K562 (cell line): Measurements from ENCODE around the gene TTC38. TPM values are rescaled to one million over a fixed set of nuclear protein-coding genes. Genes with fewer than 3 reads are reported as not detected.

ENCODE experiments used
- ATAC-seq: fragments of 200-7000 bp; cut with Tn5 transposase; 3 replicates; pipeline ENCODE4 v1.9.1; 2020; ENCODE audit warnings: moderate library complexity
- BruUV-seq: library from RNA; stranded (reverse); fragments of 400-500 nt; replicated peaks from 2 replicates; lab custom pipeline; 2021; lab: Mats Ljungman, UMichigan
- CTCF ChIA-PET: fragments of 300-600 bp; formaldehyde crosslinking; extraction: SDS; loops from one replicate; lab custom pipeline; 2021; ENCODE audit warnings: low intra/inter-chr PET ratio; lab: Yijun Ruan, JAX
- POLR2A ChIA-PET: fragments of 300-600, 350-650 bp; sonication (Branson Sonifier 250); formaldehyde crosslinking; extraction: SDS; loops from one replicate; lab custom pipeline; 2021; ENCODE audit warnings: antibody characterized with exemption, inconsistent platforms; lab: Yijun Ruan, JAX
- DNase-seq, 4 experiments: peaks; one replicate each; pipeline versions ENCODE4 v3.0.0 to v3.0.0-alpha.2; 2011 to 2018; ENCODE audit warnings: low spot score in 3 of 4, mixed read lengths in 3 of 4; ENCODE audit errors: extremely low read depth in 1 of 4
- FAIRE-seq: peaks from 2 replicates; lab custom pipeline; 2011; peaks lifted over from hg19 to GRCh38; lab: Jason Lieb, UNC
- H2AFZ ChIP-seq: 2 replicates; pipeline ENCODE4 v1.6.0; 2011; ENCODE audit warnings: low read depth, low read length, control low read depth, inconsistent platforms
- H3K27ac ChIP-seq: fragments of 200-600 bp; 3 replicates; pipeline ENCODE4 v1.8.0; 2011; ENCODE audit warnings: low read depth, mild to moderate bottlenecking, control low read depth, inconsistent platforms, low read length, moderate library complexity, mixed read lengths; ENCODE audit errors: extremely low read depth
- H3K27me3 ChIP-seq, 2 experiments: fragments of 300-600 bp in 1 of 2; 2 replicates in 1 of 2; 3 replicates in 1 of 2; pipeline versions ENCODE4 v1.6.0 to v1.8.0; 2011; ENCODE audit warnings: inconsistent platforms in 2 of 2, low read length in 2 of 2, mild to moderate bottlenecking in 1 of 2, mixed read lengths in 1 of 2, moderate library complexity in 1 of 2; ENCODE audit not compliant: control insufficient read depth in 2 of 2, insufficient read depth in 2 of 2
- H3K36me3 ChIP-seq: fragments of 300-600 bp; 3 replicates; pipeline ENCODE4 v1.8.0; 2011; ENCODE audit warnings: mild to moderate bottlenecking, low read length, inconsistent platforms; ENCODE audit not compliant: control insufficient read depth, insufficient read depth
- H3K4me1 ChIP-seq, 2 experiments: fragments of 200-600 bp in 1 of 2; replicated peaks in 1 of 2; 2 replicates in 1 of 2; 3 replicates in 1 of 2; pipeline versions ENCODE4 v1.5.1 to v1.8.0; 2011; ENCODE audit warnings: inconsistent platforms in 2 of 2, low read length in 2 of 2, mild to moderate bottlenecking in 1 of 2, mixed read lengths in 1 of 2, moderate library complexity in 1 of 2; ENCODE audit not compliant: control insufficient read depth in 2 of 2, insufficient read depth in 2 of 2
- H3K4me2 ChIP-seq: 2 replicates; pipeline ENCODE4 v1.6.1; 2011; ENCODE audit warnings: low read length, control low read depth, inconsistent platforms, mixed read lengths; ENCODE audit not compliant: insufficient read depth
- H3K4me3 ChIP-seq: fragments of 200-600 bp; sonication (generic), shearing (Covaris generic); 2 replicates; pipeline ENCODE4 v1.5.1; 2016; ENCODE audit warnings: control low read depth, inconsistent platforms
- H3K79me2 ChIP-seq: fragments of 200-600 bp; 3 replicates; pipeline ENCODE4 v1.8.0; 2011; ENCODE audit warnings: low read length, inconsistent platforms; ENCODE audit not compliant: control insufficient read depth, insufficient read depth
- H3K9ac ChIP-seq, 2 experiments: 2 replicates each; pipeline versions ENCODE4 v1.6.0 to v1.6.1; 2011; ENCODE audit warnings: low read depth in 2 of 2, low read length in 2 of 2, control low read depth in 1 of 2, inconsistent platforms in 1 of 2, mild to moderate bottlenecking in 1 of 2, mixed read lengths in 1 of 2; ENCODE audit not compliant: insufficient read depth in 1 of 2
- H3K9me1 ChIP-seq: one replicate; pipeline ENCODE4 v1.6.0; 2011; ENCODE audit warnings: inconsistent platforms, mild to moderate bottlenecking, low read length, moderate library complexity; ENCODE audit not compliant: control insufficient read depth, insufficient read depth
- H3K9me3 ChIP-seq: replicated peaks from 2 replicates; pipeline ENCODE4 v1.5.1; 2011; ENCODE audit warnings: low read depth, low read length, inconsistent platforms; ENCODE audit not compliant: control insufficient read depth, insufficient read depth
- H4K20me1 ChIP-seq: replicated peaks from 2 replicates; pipeline ENCODE4 v1.6.1; 2011; ENCODE audit warnings: low read length, inconsistent platforms, mixed read lengths; ENCODE audit not compliant: control insufficient read depth, insufficient read depth
- ARID2 ChIP-seq: fragments of 450-650 bp; IDR thresholded peaks from 2 replicates; pipeline ENCODE4 v1.6.1; 2017; ENCODE audit warnings: antibody characterized with exemption, mild to moderate bottlenecking
- BACH1 ChIP-seq: fragments of 200-800 bp; sonication (Bioruptor generic); IDR thresholded peaks from 2 replicates; pipeline ENCODE4 v1.6.1; 2016; ENCODE audit warnings: missing genetic modification characterization, missing compliant biosample characterization
- CBFA2T2 ChIP-seq: fragments of 450-650 bp; conservative IDR thresholded peaks from 2 replicates; pipeline ENCODE4 v1.6.1; 2017; ENCODE audit warnings: mild to moderate bottlenecking
- CBFA2T3 ChIP-seq: fragments of 450-650 bp; IDR thresholded peaks from 2 replicates; pipeline ENCODE4 v1.6.1; 2017
- CCAR2 ChIP-seq: fragments of 200-400 bp; formaldehyde crosslinking; IDR thresholded peaks from 2 replicates; pipeline ENCODE4 v1.6.1; 2017; ENCODE audit warnings: mild to moderate bottlenecking, low read depth, low read length
- EZH2 ChIP-seq: IDR thresholded peaks from 2 replicates; pipeline ENCODE4 v1.6.1; 2012; ENCODE audit warnings: low read depth, mild to moderate bottlenecking, inconsistent platforms, low read length, borderline replicate concordance
- FOXK1 ChIP-seq: sonication (generic); formaldehyde crosslinking; IDR thresholded peaks from 2 replicates; pipeline ENCODE4 v1.8.0; 2022; ENCODE audit warnings: missing genetic modification reagents, mild to moderate bottlenecking, borderline replicate concordance
- HIVEP1 ChIP-seq: fragments of 250-450 bp; sonication (Bioruptor Pico); IDR thresholded peaks from 2 replicates; pipeline ENCODE4 v1.4.0; 2020; ENCODE audit warnings: mild to moderate bottlenecking
- KAT8 ChIP-seq: fragments of 450-650 bp; IDR thresholded peaks from 2 replicates; pipeline ENCODE4 v1.6.1; 2016; ENCODE audit warnings: low read depth, mild to moderate bottlenecking
- KLF10 ChIP-seq: fragments of 250-450 bp; sonication (Bioruptor Pico); IDR thresholded peaks from 2 replicates; pipeline ENCODE4 v1.6.1; 2021; ENCODE audit warnings: matching md5 sums
- NFIX ChIP-seq: fragments of 250-450 bp; sonication (Bioruptor Pico); IDR thresholded peaks from 2 replicates; pipeline ENCODE4 v1.4.0; 2020; ENCODE audit warnings: low read depth, mild to moderate bottlenecking, moderate library complexity
- NRF1 ChIP-seq, 2 experiments: fragments of 450-650 bp; IDR thresholded peaks in 1 of 2; conservative IDR thresholded peaks in 1 of 2; 2 replicates each; pipeline ENCODE4 v1.6.1; 2014; ENCODE audit warnings: mild to moderate bottlenecking in 2 of 2
- OTX1 ChIP-seq: fragments of 450-650 bp; formaldehyde crosslinking; IDR thresholded peaks from 2 replicates; pipeline ENCODE4 v1.4.0; 2022; ENCODE audit warnings: mild to moderate bottlenecking
- PHF8 ChIP-seq: fragments of 200-600 bp; sonication (generic); IDR thresholded peaks from 2 replicates; pipeline ENCODE4 v1.6.1; 2012; ENCODE audit warnings: mixed run types, mild to moderate bottlenecking, inconsistent platforms, low read length, moderate library complexity, borderline replicate concordance
- RBM34 ChIP-seq: fragments of 200-400 bp; formaldehyde crosslinking; IDR thresholded peaks from 2 replicates; pipeline ENCODE4 v1.6.1; 2018; ENCODE audit warnings: low read length, borderline replicate concordance; ENCODE audit not compliant: insufficient read depth
- SP2 ChIP-seq: IDR thresholded peaks from 2 replicates; pipeline ENCODE4 v1.6.1; 2011; ENCODE audit warnings: mild to moderate bottlenecking, low read depth, low read length, moderate library complexity; ENCODE audit not compliant: poor library complexity, severe bottlenecking; ENCODE audit errors: extremely low read depth
- ZBTB33 ChIP-seq: sonication (generic); formaldehyde crosslinking; IDR thresholded peaks from 2 replicates; pipeline ENCODE4 v1.8.1; 2023; ENCODE audit warnings: mild to moderate bottlenecking, missing genetic modification reagents
- ZNF696 ChIP-seq: fragments of 250-450 bp; sonication (Bioruptor Pico); conservative IDR thresholded peaks from 2 replicates; pipeline ENCODE4 v1.4.0; 2020; ENCODE audit warnings: mild to moderate bottlenecking, moderate library complexity
- ZNF717 ChIP-seq: fragments of 250-450 bp; sonication (Bioruptor Pico); IDR thresholded peaks from 2 replicates; pipeline ENCODE4 v1.5.0; 2021
- WGBS: fragments of 100-300 bp; shearing (Covaris generic); methylation state at CpG from one replicate; pipeline ENCODE4 v1.1.6; 2016; ENCODE audit warnings: low coverage, mixed read lengths; ENCODE audit not compliant: insufficient coverage; ENCODE audit errors: missing lambda C conversion rate; 5-methylcytosine and 5-hydroxymethylcytosine counted together
- in situ Hi-C: fragments of 300-500 bp; cut with MboI; formaldehyde crosslinking; loops from 4 replicates; pipeline ENCODE4 v1.15.0; 2018; ENCODE audit warnings: inconsistent platforms, mixed read lengths
- intact Hi-C: fragments of 100-400 bp; cut with micrococcal nuclease; formaldehyde crosslinking; loops from 2 replicates; pipeline ENCODE4 v1.14.2; 2022
- polyA plus RNA-seq, 8 experiments: library from polyadenylated mRNA; depleted of rRNA in 4 of 8; stranded (reverse) in 5 of 8; unstranded in 3 of 8; fragments of >200 nt; fragmentation: Nextera tagmentation in 2 of 8; fragmentation: Illumina TruSeq in 1 of 8; extraction: Ambion mirVana in 2 of 8; extraction: Trizol in 1 of 8; gene quantifications; 2 replicates each; pipeline versions ENCODE4 v1.2.1 to v1.2.3, GENCODE V29; 2011 to 2014; ENCODE audit warnings: inconsistent platforms in 1 of 8, missing spikeins in 1 of 8
- total RNA-seq, 7 experiments: library from RNA; depleted of rRNA in 6 of 7; stranded (reverse); fragments of >200 nt in 6 of 7; fragmentation: Illumina TruSeq in 2 of 7; extraction: Trizol in 2 of 7; gene quantifications; 2 replicates each; pipeline versions ENCODE4 v1.2.1 to v1.2.3, GENCODE V29; 2011 to 2021; ENCODE audit warnings: low replicate concordance in 1 of 7

Gene TTC38
- total and polyA plus RNA-seq, 9 of the 15 experiments (the other 6 are each of a cell fraction or from before 2014, with no cell fraction given): 0.84 to 28.4 (median 18.1) TPM

DNA sequence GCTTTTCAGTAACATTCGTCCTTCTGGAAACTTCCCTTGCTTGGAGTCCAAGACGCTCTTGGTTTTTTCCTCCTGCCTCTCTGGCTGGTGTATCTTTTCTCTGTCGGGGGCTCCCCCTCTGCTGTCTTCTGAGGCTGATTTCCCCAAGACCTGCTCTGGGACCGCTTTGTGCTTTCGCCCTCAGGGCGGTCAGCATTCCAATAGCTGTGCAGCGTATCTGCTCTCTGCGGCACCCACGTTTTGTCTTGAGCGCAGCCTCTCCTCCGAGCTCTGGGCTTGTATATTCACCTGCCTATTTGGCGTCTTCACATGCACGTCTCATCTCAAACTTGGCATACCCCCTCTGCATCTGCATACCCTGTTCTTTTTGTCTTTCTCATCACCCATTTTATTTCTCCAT, 31.3 kb downstream of the TTC38 start:
- CTCF ChIA-PET: no interaction called here
- intact Hi-C loops (loop anchor here (5.0 kb wide), 1 partner anchor 167 kb away; no protein-coding TSS in a partner anchor), in situ Hi-C loops (no loop called here)
- TF ChIP-seq NRF1 (conservative IDR thresholded peaks at IDR 0.05 in 1 of 2, IDR thresholded peaks at IDR 0.05 in 1 of 2) (no peak), HIVEP1 (CRISPR knock-in tag) (no peak), CBFA2T2 (no peak), ZNF717 (CRISPR knock-in tag) (no peak), ARID2 (no peak), FOXK1 (CRISPR knock-in tag) (no peak), CCAR2 (no peak), OTX1 (CRISPR knock-in tag) (no peak), KLF10 (no peak), KAT8 (no peak), SP2 (no peak), ZNF696 (CRISPR knock-in tag) (no peak), PHF8 (no peak), EZH2 (no peak), RBM34 (no peak), NFIX (CRISPR knock-in tag) (no peak), BACH1 (tag) (no peak), CBFA2T3 (no peak), ZBTB33 (CRISPR knock-in tag) (no peak)
- Histone ChIP-seq H3K4me2 (no peak overlapping the region), H3K9me3 (no peaks in the 10 kb centered on the region), H2AFZ (no peak overlapping the region), H3K27me3 (no peaks in the 10 kb centered on the region), H4K20me1 (no peaks in the 10 kb centered on the region), H3K4me3 (no peak overlapping the region), H3K9me1 (no peaks in the 10 kb centered on the region), H3K27ac (no peak overlapping the region), H3K36me3 (peaks cover 27% of the 10 kb centered on the region; the same call in 2 of the 3 replicates), H3K4me1 (peaks cover 2 to 19% of the 10 kb centered on the region in 2 experiments; a peak in 4 of 5 replicates), H3K9ac (no peak overlapping the region), H3K79me2 (peaks cover 28% of the 10 kb centered on the region)
- DNase-seq (no peak), ATAC-seq (no peak), FAIRE-seq (no peak)
- no TSS peak for BruUV-seq
- 94% methylated on average over 11 of the region's 13 CpGs for WGBS
- POLR2A ChIA-PET: interaction anchor here (0.5 to 1.4 kb wide), 3 partner anchors 18 to 151 kb away, joined by 3 read pairs; no protein-coding TSS in a partner anchor
